ENCODE results near the gene ARVCF. TPM values are rescaled to one million over a fixed set of nuclear protein-coding genes. Genes with fewer than 3 reads are reported as not detected.

The ARVCF gene
- total RNA-seq, 1 experiment from 2014 or later = 11.1 TPM

GRCh38 chr22:20037419-20037818 lies 20.8 kb upstream of the ARVCF start:
- Histone ChIP-seq H3K36me3 (ENCODE audit: insufficient read depth, low read length, poor library complexity, severe bottlenecking) (no peaks in the 10 kb centered on the region), H3K4me3 (ENCODE audit: low read depth, low read length, poor library complexity, severe bottlenecking) (no peak overlapping the region), H3K27me3 (replicated peaks; ENCODE audit: insufficient read depth, low read depth, low read length, poor library complexity) (no peaks in the 10 kb centered on the region), H3K9me3 (ENCODE audit: low read depth, low read length, poor library complexity, severe bottlenecking) (no peaks in the 10 kb centered on the region), H3K4me1 (ENCODE audit: insufficient read depth, low read length, poor library complexity, severe bottlenecking) (no peaks in the 10 kb centered on the region), H3K27ac (ENCODE audit: low read depth, low read length, poor library complexity, severe bottlenecking) (no peak overlapping the region)
- DNase-seq (ENCODE audit: low spot score) = no peak
- no TSS peak for BruUV-seq (replicated peaks)
- TF ChIP-seq, protein P1, sequence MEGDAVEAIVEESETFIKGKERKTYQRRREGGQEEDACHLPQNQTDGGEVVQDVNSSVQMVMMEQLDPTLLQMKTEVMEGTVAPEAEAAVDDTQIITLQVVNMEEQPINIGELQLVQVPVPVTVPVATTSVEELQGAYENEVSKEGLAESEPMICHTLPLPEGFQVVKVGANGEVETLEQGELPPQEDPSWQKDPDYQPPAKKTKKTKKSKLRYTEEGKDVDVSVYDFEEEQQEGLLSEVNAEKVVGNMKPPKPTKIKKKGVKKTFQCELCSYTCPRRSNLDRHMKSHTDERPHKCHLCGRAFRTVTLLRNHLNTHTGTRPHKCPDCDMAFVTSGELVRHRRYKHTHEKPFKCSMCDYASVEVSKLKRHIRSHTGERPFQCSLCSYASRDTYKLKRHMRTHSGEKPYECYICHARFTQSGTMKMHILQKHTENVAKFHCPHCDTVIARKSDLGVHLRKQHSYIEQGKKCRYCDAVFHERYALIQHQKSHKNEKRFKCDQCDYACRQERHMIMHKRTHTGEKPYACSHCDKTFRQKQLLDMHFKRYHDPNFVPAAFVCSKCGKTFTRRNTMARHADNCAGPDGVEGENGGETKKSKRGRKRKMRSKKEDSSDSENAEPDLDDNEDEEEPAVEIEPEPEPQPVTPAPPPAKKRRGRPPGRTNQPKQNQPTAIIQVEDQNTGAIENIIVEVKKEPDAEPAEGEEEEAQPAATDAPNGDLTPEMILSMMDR (conservative IDR thresholded peaks at IDR 0.05; ENCODE audit: low read depth, low read length) = no peak
- TF ChIP-seq EZH2 (IDR thresholded peaks at IDR 0.05; ENCODE audit: borderline replicate concordance, low read depth, low read length, poor library complexity, severe bottlenecking) = no peak
- POLR2A ChIA-PET (ENCODE audit: low non-redundant PET) = no interaction called here
- intact Hi-C loops (cut with micrococcal nuclease; ENCODE audit: unreplicated experiment) = no loop called here
- CTCF ChIA-PET = no interaction called here

DNA sequence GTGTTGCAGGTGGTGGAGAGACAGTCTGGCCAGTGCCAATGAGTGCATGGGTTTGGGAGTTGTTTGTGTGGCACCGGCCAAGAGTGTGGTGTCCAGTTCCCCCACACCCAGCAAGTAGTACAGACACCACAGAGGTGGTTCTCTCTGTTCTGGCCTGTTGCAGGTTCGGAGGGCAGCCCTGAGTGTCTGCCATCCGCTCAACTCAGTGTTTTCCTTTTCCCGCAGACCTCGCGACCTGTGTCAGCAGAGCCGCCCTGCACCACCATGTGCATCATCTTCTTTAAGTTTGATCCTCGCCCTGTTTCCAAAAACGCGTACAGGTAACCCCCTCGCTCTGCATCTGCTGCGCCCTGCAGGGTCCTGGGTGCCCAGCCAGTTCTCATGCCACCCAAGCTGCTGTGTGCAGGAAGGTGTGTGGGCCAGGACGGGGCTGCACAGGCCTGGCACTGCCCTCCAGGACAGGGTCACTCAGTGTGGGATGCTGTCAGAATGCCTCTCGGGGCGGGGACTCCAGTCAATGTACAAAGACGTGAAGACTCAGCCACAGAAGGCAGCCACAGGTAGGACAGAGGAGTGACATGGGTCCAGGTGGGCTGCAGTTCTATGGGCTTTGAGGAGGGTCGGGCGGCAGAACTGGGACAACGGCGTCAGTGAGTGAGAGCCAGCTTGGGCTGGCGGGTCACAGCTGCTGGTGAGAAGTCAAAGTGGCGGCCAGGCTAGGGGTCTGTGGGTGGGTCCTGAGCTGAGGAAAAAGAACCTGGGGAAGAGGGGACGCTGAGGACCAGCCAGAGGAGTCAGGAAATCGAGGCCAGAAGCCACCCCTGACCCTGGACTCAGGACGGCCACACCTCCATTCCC lies 20.1 kb upstream of the ARVCF start:
- no peak for TF ChIP-seq EZH2 (IDR thresholded peaks at IDR 0.05; ENCODE audit: borderline replicate concordance, low read depth, low read length, poor library complexity, severe bottlenecking)
- TF ChIP-seq, protein P1 (conservative IDR thresholded peaks at IDR 0.05; ENCODE audit: low read depth, low read length) = no peak
- ChIA-PET POLR2A (ENCODE audit: low non-redundant PET) (no interaction called here), CTCF (no interaction called here)
- no peaks in the 10 kb centered on the region for H3K27me3 ChIP-seq (replicated peaks; ENCODE audit: insufficient read depth, low read depth, low read length, poor library complexity)
- no peaks in the 10 kb centered on the region for H3K36me3 ChIP-seq (ENCODE audit: insufficient read depth, low read length, poor library complexity, severe bottlenecking)
- BruUV-seq (replicated peaks) = no TSS peak
- no peaks in the 10 kb centered on the region for H3K9me3 ChIP-seq (ENCODE audit: low read depth, low read length, poor library complexity, severe bottlenecking)
- intact Hi-C loops (cut with micrococcal nuclease; ENCODE audit: unreplicated experiment) = no loop called here
- no peak for DNase-seq (ENCODE audit: low spot score)
- H3K27ac ChIP-seq (ENCODE audit: low read depth, low read length, poor library complexity, severe bottlenecking) = no peak overlapping the region
- no peak overlapping the region for H3K4me3 ChIP-seq (ENCODE audit: low read depth, low read length, poor library complexity, severe bottlenecking)
- H3K4me1 ChIP-seq (ENCODE audit: insufficient read depth, low read length, poor library complexity, severe bottlenecking) = no peaks in the 10 kb centered on the region

DNA sequence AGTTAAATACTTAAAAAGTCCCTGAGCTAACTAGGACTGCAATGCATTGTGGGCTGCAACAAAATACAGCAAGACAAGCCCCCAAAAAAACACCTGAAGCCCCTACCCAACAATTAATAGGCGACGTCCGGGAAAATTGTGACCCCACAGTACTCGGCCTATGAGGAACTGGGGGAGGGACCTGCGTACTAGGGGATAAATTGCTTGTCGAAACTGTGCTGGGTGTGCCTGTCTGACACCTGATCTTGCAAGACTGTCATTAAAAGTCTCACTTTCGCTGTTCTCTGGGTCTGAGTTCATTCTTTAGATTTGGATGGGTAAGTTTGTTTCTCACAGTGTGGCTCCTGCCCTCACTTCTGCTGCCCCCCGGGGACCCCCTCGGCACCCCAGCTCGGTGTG lies 19.5 kb upstream of the ARVCF start:
- no peak for TF ChIP-seq EZH2 (IDR thresholded peaks at IDR 0.05; ENCODE audit: borderline replicate concordance, low read depth, low read length, poor library complexity, severe bottlenecking)
- TF ChIP-seq, protein P1 (conservative IDR thresholded peaks at IDR 0.05; ENCODE audit: low read depth, low read length) = no peak
- no peak for DNase-seq (ENCODE audit: low spot score)
- BruUV-seq (replicated peaks) = no TSS peak
- H3K9me3 ChIP-seq (ENCODE audit: low read depth, low read length, poor library complexity, severe bottlenecking) = no peaks in the 10 kb centered on the region
- intact Hi-C loops (cut with micrococcal nuclease; ENCODE audit: unreplicated experiment) = no loop called here
- H3K27ac ChIP-seq (ENCODE audit: low read depth, low read length, poor library complexity, severe bottlenecking) = no peak overlapping the region
- no peaks in the 10 kb centered on the region for H3K36me3 ChIP-seq (ENCODE audit: insufficient read depth, low read length, poor library complexity, severe bottlenecking)
- H3K4me1 ChIP-seq (ENCODE audit: insufficient read depth, low read length, poor library complexity, severe bottlenecking) = no peaks in the 10 kb centered on the region
- H3K4me3 ChIP-seq (ENCODE audit: low read depth, low read length, poor library complexity, severe bottlenecking) = no peak overlapping the region
- POLR2A ChIA-PET (ENCODE audit: low non-redundant PET) = no interaction called here
- CTCF ChIA-PET = no interaction called here
- no peaks in the 10 kb centered on the region for H3K27me3 ChIP-seq (replicated peaks; ENCODE audit: insufficient read depth, low read depth, low read length, poor library complexity)
